Endothelial cell of umbilical vein (primary cell): ENCODE results near the gene JAKMIP3. TPM values are rescaled to one million over a fixed set of nuclear protein-coding genes. Genes with fewer than 3 reads are reported as not detected.

Experiments
- BruUV-seq: library from RNA; stranded (reverse); fragments of 400-500 nt; replicated peaks from 2 replicates; lab custom pipeline; 2021; lab: Mats Ljungman, UMichigan
- CTCF ChIA-PET: fragments of 300-600, 350-600 bp; sonication (Branson Sonifier 250); formaldehyde crosslinking; loops from one replicate; lab custom pipeline; 2021; ENCODE audit warnings: antibody characterized with exemption, inconsistent platforms; lab: Charles Lee
- POLR2A ChIA-PET: fragments of 300-600, 350-600 bp; sonication (Branson Sonifier 250); formaldehyde crosslinking; loops from one replicate; lab custom pipeline; 2021; ENCODE audit warnings: antibody characterized with exemption, inconsistent platforms; lab: Charles Lee
- DNase-seq: peaks from one replicate; pipeline ENCODE4 v3.0.0-alpha.2; 2011; ENCODE audit warnings: low read depth, low spot score
- FAIRE-seq: peaks from 2 replicates; lab custom pipeline; 2011; peaks lifted over from hg19 to GRCh38; lab: Jason Lieb, UNC
- H2AFZ ChIP-seq: 2 replicates; pipeline ENCODE4 v1.6.0; 2012; ENCODE audit warnings: low read depth, low read length, control low read depth, inconsistent platforms
- H3K27ac ChIP-seq: 2 replicates; pipeline ENCODE4 v1.5.1; 2011; ENCODE audit warnings: low read depth, mild to moderate bottlenecking, control low read depth, low read length, moderate library complexity; ENCODE audit not compliant: insufficient read depth
- H3K27me3 ChIP-seq, 2 experiments: 2 replicates each; pipeline versions ENCODE4 v1.6.0 to v1.6.1; 2011; ENCODE audit warnings: low read length in 2 of 2, mixed read lengths in 1 of 2; ENCODE audit not compliant: control insufficient read depth in 2 of 2, insufficient read depth in 2 of 2
- H3K36me3 ChIP-seq, 2 experiments: 2 replicates in 1 of 2; 3 replicates in 1 of 2; pipeline ENCODE4 v1.5.1; 2011; ENCODE audit warnings: low read length in 2 of 2, mild to moderate bottlenecking in 1 of 2, moderate library complexity in 1 of 2; ENCODE audit not compliant: control insufficient read depth in 2 of 2, insufficient read depth in 2 of 2; ENCODE audit errors: extremely low read depth in 1 of 2
- H3K4me1 ChIP-seq: 3 replicates; pipeline ENCODE4 v1.5.1; 2011; ENCODE audit warnings: mild to moderate bottlenecking, low read length; ENCODE audit not compliant: control insufficient read depth, insufficient read depth; ENCODE audit errors: extremely low read depth
- H3K4me2 ChIP-seq: 2 replicates; pipeline ENCODE4 v1.6.1; 2011; ENCODE audit warnings: low read length, control low read depth, mixed read lengths; ENCODE audit not compliant: insufficient read depth
- H3K4me3 ChIP-seq, 3 experiments: fragments of 200-600 bp in 1 of 3; sonication (generic), shearing (Covaris generic) in 1 of 3; replicated peaks in 1 of 3; 2 replicates each; pipeline ENCODE4 v1.5.1; 2011 to 2016; ENCODE audit warnings: control low read depth in 3 of 3, low read length in 3 of 3, mild to moderate bottlenecking in 2 of 3, inconsistent platforms in 1 of 3, low read depth in 1 of 3, moderate library complexity in 1 of 3; ENCODE audit not compliant: insufficient read depth in 1 of 3
- H3K79me2 ChIP-seq: 2 replicates; pipeline ENCODE4 v1.6.0; 2012; ENCODE audit warnings: low read length, inconsistent platforms; ENCODE audit not compliant: control insufficient read depth, insufficient read depth
- H3K9ac ChIP-seq: replicated peaks from 2 replicates; pipeline ENCODE3; 2011; ENCODE audit warnings: low read length, control low read depth; ENCODE audit not compliant: insufficient read depth; ENCODE audit errors: extremely low read depth
- H3K9me1 ChIP-seq: replicated peaks from 3 replicates; pipeline ENCODE4 v1.6.0; 2011; ENCODE audit warnings: mild to moderate bottlenecking, low read length; ENCODE audit not compliant: control insufficient read depth, insufficient read depth; ENCODE audit errors: extremely low read depth
- H3K9me3 ChIP-seq: replicated peaks from 2 replicates; pipeline ENCODE4 v1.5.1; 2012; ENCODE audit warnings: low read length, inconsistent platforms; ENCODE audit not compliant: control insufficient read depth, insufficient read depth
- H4K20me1 ChIP-seq: replicated peaks from 2 replicates; pipeline ENCODE3; 2011; ENCODE audit warnings: mild to moderate bottlenecking, low read length; ENCODE audit not compliant: control insufficient read depth, insufficient read depth; ENCODE audit errors: extremely low read depth
- CTCF ChIP-seq, 2 donors: IDR thresholded peaks; 1 replicate in 1 of 2; 2 replicates in 1 of 2; pipeline ENCODE4 v1.5.1; 2011; ENCODE audit warnings: low read length in 2 of 2, mild to moderate bottlenecking in 2 of 2, moderate library complexity in 2 of 2, control low read depth in 1 of 2, inconsistent platforms in 1 of 2, low read depth in 1 of 2; ENCODE audit not compliant: insufficient read depth in 1 of 2; ENCODE audit errors: extremely low read depth in 1 of 2
- EZH2 ChIP-seq: IDR thresholded peaks from 2 replicates; pipeline ENCODE4 v1.6.1; 2012; ENCODE audit warnings: borderline replicate concordance, low read depth, mild to moderate bottlenecking, moderate library complexity, low read length, inconsistent platforms; ENCODE audit not compliant: severe bottlenecking
- FOS ChIP-seq: IDR thresholded peaks from 2 replicates; pipeline ENCODE4 v1.6.1; 2011; ENCODE audit warnings: mild to moderate bottlenecking, low read length, moderate library complexity, borderline replicate concordance; ENCODE audit not compliant: insufficient read depth
- GATA2 ChIP-seq: IDR thresholded peaks from 2 replicates; pipeline ENCODE4 v1.7.0; 2011; ENCODE audit warnings: low read depth, mild to moderate bottlenecking, moderate library complexity, mixed read lengths, low read length; ENCODE audit not compliant: insufficient read length, insufficient read depth
- JUN ChIP-seq: IDR thresholded peaks from 2 replicates; pipeline ENCODE4 v1.6.1; 2011; ENCODE audit warnings: borderline replicate concordance, low read depth; ENCODE audit not compliant: insufficient read length, insufficient read depth
- MAX ChIP-seq: IDR thresholded peaks from 2 replicates; pipeline ENCODE4 v1.6.1; 2011; ENCODE audit not compliant: insufficient read depth, insufficient read length
- MYC ChIP-seq: IDR thresholded peaks from one replicate; pipeline ENCODE4 v1.6.1; 2011; ENCODE audit warnings: mild to moderate bottlenecking, low read depth, low read length
- POLR2A ChIP-seq: IDR thresholded peaks from 2 replicates; pipeline ENCODE4 v1.6.1; 2012; ENCODE audit warnings: low read depth, mild to moderate bottlenecking, control low read depth, low read length
- POLR2AphosphoS5 ChIP-seq: IDR thresholded peaks from 2 replicates; pipeline ENCODE4 v1.6.1; 2012; ENCODE audit warnings: low read depth, mild to moderate bottlenecking, control low read depth, low read length, moderate library complexity; ENCODE audit not compliant: insufficient read depth
- dilution Hi-C: fragments of 300-500 bp; cut with MboI; formaldehyde crosslinking; loops from one replicate; pipeline ENCODE4 v1.15.0; 2019; ENCODE audit warnings: low sequenced_read_pairs; ENCODE audit not compliant: extremely low pct_ligation_motif_present
- intact Hi-C: fragments of 100-400 bp; cut with micrococcal nuclease; formaldehyde crosslinking; loops from one replicate; pipeline ENCODE4 v1.10.0; 2022
- polyA plus RNA-seq, 4 experiments: library from polyadenylated mRNA; depleted of rRNA in 3 of 4; stranded (reverse) in 3 of 4; unstranded in 1 of 4; fragments of >200 nt; gene quantifications; 2 replicates each; pipeline versions ENCODE4 v1.2.1 to v1.2.3, GENCODE V29; 2011 to 2012; ENCODE audit warnings: missing spikeins in 1 of 4
- total RNA-seq: library from RNA; stranded (reverse); gene quantifications from 2 replicates; pipeline ENCODE4 v1.2.3, GENCODE V29; 2021

JAKMIP3 gene
- total and polyA plus RNA-seq, 2 donors (not counting 3 experiments of a cell fraction or from before 2014, with no cell fraction given): 0.01 TPM; not detected in 1

GRCh38 chr10:132045324-132045723 lies 20.4 kb upstream of the JAKMIP3 start:
- dilution Hi-C loops (no loop called here), intact Hi-C loops (no loop called here)
- H3K9me1 ChIP-seq: no peaks in the 10 kb centered on the region
- POLR2A ChIA-PET: no interaction called here
- no peaks in the 10 kb centered on the region for H4K20me1 ChIP-seq
- no peak overlapping the region for H2AFZ ChIP-seq
- FAIRE-seq (no peak), DNase-seq (no peak)
- H3K79me2 ChIP-seq: no peaks in the 10 kb centered on the region
- no peaks in the 10 kb centered on the region for H3K36me3 ChIP-seq
- H3K27me3 ChIP-seq: no peaks in the 10 kb centered on the region
- H3K9ac ChIP-seq: no peak overlapping the region
- BruUV-seq: no TSS peak
- H3K27ac ChIP-seq: no peak overlapping the region
- H3K4me3 ChIP-seq: no peak overlapping the region
- no peaks in the 10 kb centered on the region for H3K9me3 ChIP-seq
- no peaks in the 10 kb centered on the region for H3K4me1 ChIP-seq
- CTCF ChIA-PET: interaction anchor here (1.2 to 1.8 kb wide), 2 partner anchors 23 to 159 kb away, joined by 4 to 6 read pairs; no protein-coding TSS in a partner anchor
- TF ChIP-seq POLR2AphosphoS5 (no peak), EZH2 (no peak), JUN (no peak), FOS (no peak), GATA2 (no peak), MYC (no peak), POLR2A (no peak), MAX (no peak), CTCF (IDR thresholded peaks at IDR 0.05; ENCODE audit: extremely low read depth in 1 of 2, insufficient read depth in 1 of 2, low read depth in 1 of 2, low read length in 2 of 2) (no peak)
- no peak overlapping the region for H3K4me2 ChIP-seq
